WTC11 (cell line): Measurements from ENCODE around the gene SMARCA2. TPM values are rescaled to one million over a fixed set of nuclear protein-coding genes. Genes with fewer than 3 reads are reported as not detected.

Experiments
- ATAC-seq: fragments of 200-7000 bp; cut with Tn5 transposase; 2 replicates; pipeline ENCODE4 v1.10.0; 2021; ENCODE audit warnings: mild to moderate bottlenecking, moderate library complexity
- CTCF ChIA-PET: fragments of 300-600 bp; sonication (Branson Sonifier 250); formaldehyde crosslinking; loops from one replicate; lab custom pipeline; 2021; ENCODE audit warnings: antibody characterized with exemption; lab: Charles Lee
- POLR2A ChIA-PET: fragments of 350-600 bp; sonication (Branson Sonifier 250); formaldehyde crosslinking; loops from one replicate; lab custom pipeline; 2021; ENCODE audit warnings: antibody characterized with exemption; lab: Charles Lee
- DNase-seq: peaks from one replicate; pipeline ENCODE4 v3.0.0; 2021; ENCODE audit warnings: low spot score
- H3K27ac Mint-ChIP-seq: 2 replicates; pipeline ENCODE4 v1.8.0; 2021; ENCODE audit warnings: mixed read lengths
- H3K27me3 Mint-ChIP-seq: 2 replicates; pipeline ENCODE4 v1.8.0; 2021; ENCODE audit warnings: low read depth, mild to moderate bottlenecking, moderate library complexity, mixed read lengths
- H3K36me3 Mint-ChIP-seq: 2 replicates; pipeline ENCODE4 v1.8.0; 2021; ENCODE audit warnings: mixed read lengths
- H3K4me1 Mint-ChIP-seq: 2 replicates; pipeline ENCODE4 v1.8.0; 2022; ENCODE audit warnings: mixed read lengths
- H3K4me3 Mint-ChIP-seq: 2 replicates; pipeline ENCODE4 v1.8.0; 2021; ENCODE audit warnings: mild to moderate bottlenecking, moderate library complexity, mixed read lengths
- H3K9me3 Mint-ChIP-seq: 2 replicates; pipeline ENCODE4 v1.8.0; 2021; ENCODE audit warnings: mixed read lengths
- AFF4 ChIP-seq: sonication (generic); formaldehyde crosslinking; IDR thresholded peaks from 2 replicates; pipeline ENCODE4 v1.8.1; 2023; ENCODE audit warnings: mild to moderate bottlenecking, missing genetic modification reagents, borderline replicate concordance
- ATF1 ChIP-seq: sonication (generic); formaldehyde crosslinking; IDR thresholded peaks from 2 replicates; pipeline ENCODE4 v1.8.1; 2023; ENCODE audit warnings: mild to moderate bottlenecking, moderate library complexity, missing genetic modification reagents
- ATF3 ChIP-seq: sonication (generic); formaldehyde crosslinking; conservative IDR thresholded peaks from 2 replicates; pipeline ENCODE4 v1.8.1; 2022; ENCODE audit warnings: mild to moderate bottlenecking, missing genetic modification reagents
- CREB1 ChIP-seq: sonication (generic); formaldehyde crosslinking; IDR thresholded peaks from 2 replicates; pipeline ENCODE4 v1.8.0; 2023; ENCODE audit warnings: mild to moderate bottlenecking, missing genetic modification reagents
- ELF4 ChIP-seq: sonication (generic); formaldehyde crosslinking; IDR thresholded peaks from 2 replicates; pipeline ENCODE4 v1.8.1; 2022; ENCODE audit warnings: low read depth, mild to moderate bottlenecking, moderate library complexity, missing genetic modification reagents
- FOXK1 ChIP-seq: sonication (generic); formaldehyde crosslinking; IDR thresholded peaks from 2 replicates; pipeline ENCODE4 v1.8.0; 2022; ENCODE audit warnings: mild to moderate bottlenecking, moderate library complexity, missing genetic modification reagents
- GABPB1 ChIP-seq: sonication (generic); formaldehyde crosslinking; IDR thresholded peaks from 2 replicates; pipeline ENCODE4 v1.8.1; 2023; ENCODE audit warnings: mild to moderate bottlenecking, missing genetic modification reagents
- HMGXB4 ChIP-seq: sonication (generic); formaldehyde crosslinking; IDR thresholded peaks from 2 replicates; pipeline ENCODE4 v1.8.1; 2023; ENCODE audit warnings: mild to moderate bottlenecking, moderate library complexity, missing genetic modification reagents
- KAT7 ChIP-seq: sonication (generic); formaldehyde crosslinking; IDR thresholded peaks from 2 replicates; pipeline ENCODE4 v1.8.1; 2023; ENCODE audit warnings: missing genetic modification reagents, mild to moderate bottlenecking, borderline replicate concordance
- SOX15 ChIP-seq: fragments of 250-450 bp; sonication (Bioruptor Pico); IDR thresholded peaks from 2 replicates; pipeline ENCODE4 v1.9.0; 2021; ENCODE audit warnings: mild to moderate bottlenecking
- ZNF232 ChIP-seq: sonication (generic); formaldehyde crosslinking; IDR thresholded peaks from 2 replicates; pipeline ENCODE4 v1.8.0; 2022; ENCODE audit warnings: mild to moderate bottlenecking, missing genetic modification reagents
- ZNF281 ChIP-seq: sonication (generic); formaldehyde crosslinking; IDR thresholded peaks from 2 replicates; pipeline ENCODE4 v1.8.0; 2023; ENCODE audit warnings: mild to moderate bottlenecking, missing genetic modification reagents
- ZNF317 ChIP-seq: sonication (generic); formaldehyde crosslinking; IDR thresholded peaks from 2 replicates; pipeline ENCODE4 v1.8.1; 2023; ENCODE audit warnings: low read depth, mild to moderate bottlenecking, moderate library complexity, missing genetic modification reagents, borderline replicate concordance
- ZNF532 ChIP-seq: fragments of 250-450 bp; sonication (Bioruptor Pico); IDR thresholded peaks from 2 replicates; pipeline ENCODE4 v1.9.0; 2021; ENCODE audit warnings: mild to moderate bottlenecking, borderline replicate concordance
- ZNF671 ChIP-seq: fragments of 250-450 bp; sonication (Bioruptor Pico); IDR thresholded peaks from 2 replicates; pipeline ENCODE4 v1.8.0; 2021; ENCODE audit warnings: mild to moderate bottlenecking
- total RNA-seq: library from RNA; stranded (reverse); gene quantifications from 3 replicates; pipeline ENCODE4 v1.2.3, GENCODE V29; 2021

Gene SMARCA2
- total RNA-seq, 1 experiment from 2014 or later: 20.3 TPM

- TF ChIP-seq HMGXB4 (CRISPR knock-in tag): no peak
- TF ChIP-seq ZNF532 (CRISPR knock-in tag): no peak
Observed at GRCh38 chr9:2039294-2040180, 24.4 kb downstream of the SMARCA2 start (continued).

- DNase-seq: no peak
- ChIA-PET POLR2A (no interaction called here), CTCF (no interaction called here)
- Mint-ChIP-seq H3K27me3 (peaks cover 11% of the 10 kb centered on the region), H3K4me1 (no peaks in the 10 kb centered on the region), H3K9me3 (no peaks in the 10 kb centered on the region), H3K36me3 (no peaks in the 10 kb centered on the region), H3K4me3 (no peak overlapping the region), H3K27ac (no peak overlapping the region)
- TF ChIP-seq ZNF232 (CRISPR knock-in tag): no peak
- no peak for TF ChIP-seq GABPB1 (CRISPR knock-in tag)
- TF ChIP-seq ZNF671 (CRISPR knock-in tag): no peak
- TF ChIP-seq SOX15: no peak
- no peak for TF ChIP-seq ELF4 (CRISPR knock-in tag)
- TF ChIP-seq CREB1: no peak
- ATAC-seq: no peak
Observed at GRCh38 chr9:2040828-2041227, 25.7 kb downstream of the SMARCA2 start.

- Mint-ChIP-seq H3K27me3 (peaks cover 20% of the 10 kb centered on the region), H3K27ac (no peak overlapping the region), H3K4me1 (peaks cover 4% of the 10 kb centered on the region; the same call in 1 of the 2 replicates), H3K4me3 (no peak overlapping the region), H3K36me3 (no peaks in the 10 kb centered on the region), H3K9me3 (no peaks in the 10 kb centered on the region)
- ChIA-PET CTCF (no interaction called here), POLR2A (interaction anchor here (0.6 kb wide), 1 partner anchor 44 kb away, joined by 3 read pairs; no protein-coding TSS in a partner anchor)
- DNase-seq (no peak), ATAC-seq (no peak)
- TF ChIP-seq ZNF281 (CRISPR knock-in tag) (no peak), ATF3 (no peak), AFF4 (CRISPR knock-in tag) (no peak), ATF1 (CRISPR knock-in tag) (no peak), ZNF317 (CRISPR knock-in tag) (no peak), FOXK1 (CRISPR knock-in tag) (no peak), KAT7 (CRISPR knock-in tag) (no peak)
Observed at GRCh38 chr9:2041736-2042135, 26.6 kb downstream of the SMARCA2 start.
